Measurements from ENCODE around the gene ARMH3.

Gene ARMH3

DNA sequence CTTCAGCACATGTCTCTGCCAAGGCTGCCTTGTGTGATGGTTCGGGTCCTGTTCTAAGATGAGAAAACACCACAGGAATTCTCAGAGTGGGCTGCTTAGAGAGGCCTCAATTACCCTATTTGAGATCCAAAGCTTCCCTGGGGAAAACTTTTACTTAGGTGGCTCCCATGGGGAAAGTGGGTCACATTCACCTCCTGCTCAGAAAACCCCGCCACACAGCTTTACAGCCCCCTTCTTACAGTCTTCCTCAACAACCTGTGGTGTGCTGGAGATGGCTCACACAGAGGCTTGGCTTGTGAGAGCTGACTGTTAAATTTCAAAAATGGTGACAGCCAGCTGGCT, 175.8 kb downstream of the ARMH3 start:
- TF ChIP-seq, protein P1, sequence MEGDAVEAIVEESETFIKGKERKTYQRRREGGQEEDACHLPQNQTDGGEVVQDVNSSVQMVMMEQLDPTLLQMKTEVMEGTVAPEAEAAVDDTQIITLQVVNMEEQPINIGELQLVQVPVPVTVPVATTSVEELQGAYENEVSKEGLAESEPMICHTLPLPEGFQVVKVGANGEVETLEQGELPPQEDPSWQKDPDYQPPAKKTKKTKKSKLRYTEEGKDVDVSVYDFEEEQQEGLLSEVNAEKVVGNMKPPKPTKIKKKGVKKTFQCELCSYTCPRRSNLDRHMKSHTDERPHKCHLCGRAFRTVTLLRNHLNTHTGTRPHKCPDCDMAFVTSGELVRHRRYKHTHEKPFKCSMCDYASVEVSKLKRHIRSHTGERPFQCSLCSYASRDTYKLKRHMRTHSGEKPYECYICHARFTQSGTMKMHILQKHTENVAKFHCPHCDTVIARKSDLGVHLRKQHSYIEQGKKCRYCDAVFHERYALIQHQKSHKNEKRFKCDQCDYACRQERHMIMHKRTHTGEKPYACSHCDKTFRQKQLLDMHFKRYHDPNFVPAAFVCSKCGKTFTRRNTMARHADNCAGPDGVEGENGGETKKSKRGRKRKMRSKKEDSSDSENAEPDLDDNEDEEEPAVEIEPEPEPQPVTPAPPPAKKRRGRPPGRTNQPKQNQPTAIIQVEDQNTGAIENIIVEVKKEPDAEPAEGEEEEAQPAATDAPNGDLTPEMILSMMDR (IDR thresholded peaks at IDR 0.05; ENCODE audit: low read length, missing control alignments) = no peak
- H3K4me3 ChIP-seq (replicated peaks; ENCODE audit: low read depth, low read length) = no peak overlapping the region

DNA sequence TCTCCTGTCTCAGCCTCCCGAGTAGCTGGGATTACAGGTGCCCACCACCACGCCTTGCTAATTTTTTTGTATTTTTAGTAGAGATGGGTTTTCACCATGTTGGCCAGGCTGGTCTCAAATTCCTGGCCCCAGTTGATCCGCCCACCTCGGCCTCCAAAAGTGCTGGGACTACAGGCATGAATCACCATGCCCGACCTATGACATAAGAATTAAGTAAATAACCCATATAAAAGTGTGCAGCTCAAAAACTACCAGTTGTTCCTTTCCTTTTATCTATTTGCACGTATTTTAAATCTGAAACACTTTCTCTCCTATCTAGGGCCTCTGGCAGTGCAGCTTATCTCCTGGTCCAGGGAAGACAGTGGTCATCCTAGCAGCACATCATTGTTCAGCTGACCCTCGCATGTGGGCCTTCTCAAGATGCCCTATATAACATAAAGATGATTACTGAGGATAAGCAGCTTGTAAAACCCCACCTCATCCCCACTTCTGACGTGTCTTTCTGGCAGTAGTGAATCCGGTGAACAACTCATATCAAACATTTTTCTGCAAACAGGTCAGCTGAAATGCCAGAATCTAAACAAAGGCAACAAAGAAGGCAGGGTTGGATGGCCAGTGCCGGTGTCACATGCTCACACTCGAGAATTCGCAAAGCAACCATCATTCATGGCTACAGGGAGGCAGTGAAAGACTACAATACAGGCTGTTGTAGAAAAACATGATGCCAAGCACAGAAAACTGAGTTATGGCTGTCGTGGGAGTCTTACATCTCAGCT, 176.3 kb downstream of the ARMH3 start:
- TF ChIP-seq, protein P1 (IDR thresholded peaks at IDR 0.05; ENCODE audit: low read length, missing control alignments) = no peak
- peak; percentile 46 for DNase-seq (ENCODE audit: low read depth)
- no peak overlapping the region for H3K4me3 ChIP-seq (replicated peaks; ENCODE audit: low read depth, low read length)

More for the DNA sequence above, 175.8 kb downstream of the ARMH3 start:
- DNase-seq (ENCODE audit: low read depth) = no peak

DNA sequence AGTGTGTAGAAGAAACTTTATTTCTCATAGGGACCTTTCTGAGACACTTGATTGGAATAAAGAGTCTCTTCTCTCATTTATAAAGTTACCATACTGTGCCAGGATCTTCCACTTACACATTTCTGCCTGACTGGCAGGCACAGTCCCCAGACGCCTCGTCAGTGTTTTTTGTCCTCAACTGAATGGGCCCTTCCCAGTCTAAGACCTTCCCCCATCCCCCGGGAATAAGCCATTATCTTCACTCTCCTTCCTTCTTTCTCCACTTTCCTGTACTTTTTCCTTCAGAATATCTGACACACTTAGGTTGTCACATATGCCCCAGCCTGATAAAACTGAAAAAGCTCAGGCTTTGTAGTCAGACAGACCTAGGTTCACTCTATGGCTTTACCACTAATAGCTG, 177.1 kb downstream of the ARMH3 start:
- TF ChIP-seq, protein P1 (IDR thresholded peaks at IDR 0.05; ENCODE audit: low read length, missing control alignments) = no peak
- no peak for DNase-seq (ENCODE audit: low read depth)
- H3K4me3 ChIP-seq (replicated peaks; ENCODE audit: low read depth, low read length) = no peak overlapping the region

DNA sequence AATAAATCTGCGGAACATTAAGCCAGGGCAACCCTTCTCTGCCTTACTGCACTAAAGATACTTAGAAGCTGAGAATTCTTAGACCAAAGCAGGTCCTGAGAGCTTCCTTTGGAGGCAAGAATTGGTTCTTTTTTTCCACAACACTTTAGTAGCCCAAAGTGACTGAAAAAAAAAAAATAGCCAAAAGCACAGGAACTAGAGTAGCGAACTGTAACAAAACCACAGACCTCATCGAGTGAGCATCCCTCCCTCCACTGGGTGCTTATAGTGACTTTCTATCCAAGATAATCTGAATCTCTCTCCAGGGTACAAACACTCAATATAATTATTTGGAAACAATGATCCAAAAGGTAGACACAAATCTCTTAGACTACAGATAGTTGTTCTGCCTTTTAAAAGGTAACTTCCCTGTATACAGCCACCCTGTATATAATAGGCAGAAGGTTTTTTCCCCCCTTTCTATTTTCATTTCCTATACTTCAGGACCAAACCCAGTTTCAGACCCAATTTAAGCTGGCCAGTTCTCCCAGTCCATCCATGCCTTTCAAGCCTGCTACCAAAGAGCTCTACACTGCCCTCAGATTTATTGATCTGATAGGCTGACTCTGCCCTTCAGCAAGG, 180.8 kb downstream of the ARMH3 start:
- H3K4me3 ChIP-seq (replicated peaks; ENCODE audit: low read depth, low read length) = no peak overlapping the region
- DNase-seq (ENCODE audit: low read depth) = no peak
- TF ChIP-seq, protein P1 (IDR thresholded peaks at IDR 0.05; ENCODE audit: low read length, missing control alignments) = no peak

DNA sequence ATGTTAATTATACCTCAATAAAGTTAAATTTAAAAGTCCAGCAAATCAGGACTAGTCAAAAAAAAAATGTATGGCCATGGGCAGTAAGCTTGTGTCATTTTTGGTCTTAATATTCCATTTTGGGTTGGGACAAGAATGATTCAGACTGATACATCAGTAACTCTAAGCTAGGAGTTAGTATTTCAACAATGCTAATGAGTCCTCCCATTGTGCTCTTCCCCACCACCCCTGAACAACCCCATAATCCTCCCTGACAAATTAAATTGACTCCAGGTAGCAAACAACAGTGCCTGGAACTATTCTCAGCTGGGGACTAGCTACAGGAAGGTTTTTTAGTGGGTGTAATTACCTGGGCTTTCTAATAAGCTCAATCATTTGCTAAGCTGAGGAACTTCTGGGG, 181.7 kb downstream of the ARMH3 start:
- DNase-seq (ENCODE audit: low read depth) = no peak
- H3K4me3 ChIP-seq (replicated peaks; ENCODE audit: low read depth, low read length) = no peak overlapping the region
- TF ChIP-seq, protein P1 (IDR thresholded peaks at IDR 0.05; ENCODE audit: low read length, missing control alignments) = no peak

DNA sequence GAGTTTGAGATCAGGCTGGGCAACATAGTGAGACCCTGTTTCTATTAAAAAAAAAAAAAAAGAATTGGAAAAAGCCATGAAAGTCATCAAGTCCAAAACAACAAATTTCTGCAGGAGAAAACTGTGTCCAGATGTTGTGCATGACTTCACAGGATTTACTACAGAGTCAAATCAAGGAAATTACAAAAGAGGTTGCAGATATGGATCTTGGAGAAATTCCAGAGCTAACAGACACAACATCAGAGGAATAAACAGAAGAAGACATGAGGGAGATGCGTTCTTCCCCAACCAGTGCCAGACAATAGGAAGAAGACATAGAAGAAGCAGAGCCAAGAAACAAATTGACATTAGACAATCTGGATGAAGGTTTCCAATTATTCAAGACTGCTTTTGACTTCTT, 188.0 kb downstream of the ARMH3 start:
- DNase-seq (ENCODE audit: low read depth) = peak; percentile 37
- TF ChIP-seq, protein P1 (IDR thresholded peaks at IDR 0.05; ENCODE audit: low read length, missing control alignments) = no peak
- H3K4me3 ChIP-seq (replicated peaks; ENCODE audit: low read depth, low read length) = no peak overlapping the region
